Tibial nerve (tissue), 4 donors: Measurements from ENCODE around the gene ELMOD1.

Experiments used
- EP300 ChIP-seq, 2 donors: sonication (generic); formaldehyde crosslinking; IDR thresholded peaks; one replicate each; pipeline ENCODE4 v1.6.1; 2017; ENCODE audit warnings: antibody characterized with exemption in 2 of 2, mild to moderate bottlenecking in 1 of 2
- POLR2A ChIP-seq, 2 donors: fragments of 450-650 bp; IDR thresholded peaks; one replicate each; pipeline ENCODE4 v1.6.1; 2017; ENCODE audit warnings: antibody characterized with exemption in 2 of 2, mild to moderate bottlenecking in 2 of 2, moderate library complexity in 2 of 2
- TF ChIP-seq, protein P1 (sequence below), 5 experiments: fragments of 200-600 bp in 3 of 5; fragments of 450-650 bp in 2 of 5; sonication (generic) in 3 of 5; IDR thresholded peaks; one replicate each; pipeline ENCODE4 v1.5.1; 2016 to 2019; ENCODE audit warnings: antibody characterized with exemption in 5 of 5, mild to moderate bottlenecking in 3 of 5, moderate library complexity in 2 of 5

DNA sequence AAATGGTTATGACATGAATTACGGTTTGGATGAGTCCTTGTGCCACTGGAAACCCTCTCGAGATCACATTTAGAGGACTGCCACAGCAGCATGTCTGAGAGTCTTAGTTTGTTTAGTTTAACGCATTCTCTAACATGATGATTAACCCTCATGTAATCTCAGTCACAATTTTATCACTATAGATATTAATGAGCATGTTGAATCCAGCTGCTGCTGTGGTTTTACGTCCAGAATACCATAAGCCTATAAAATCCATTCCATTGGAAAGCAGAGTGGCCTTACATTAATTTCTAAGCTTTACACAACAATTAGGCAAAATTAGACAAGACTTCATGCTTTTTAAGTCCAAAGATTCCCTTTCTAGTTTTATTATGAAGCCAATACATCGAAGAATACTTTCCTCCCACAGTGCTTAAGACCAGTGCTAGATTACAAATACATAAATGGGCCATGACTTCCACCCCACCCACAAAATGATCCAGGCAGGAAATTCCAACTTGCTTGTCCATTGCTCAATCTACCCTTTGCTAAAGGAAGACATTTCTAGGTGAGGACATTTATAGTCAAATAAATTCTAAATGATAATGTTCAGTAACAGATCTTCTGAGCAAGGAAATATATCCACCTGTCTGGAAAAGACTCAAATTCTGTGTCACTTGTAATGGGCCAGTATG, 3.5 kb upstream of the ELMOD1 start:
- TF ChIP-seq, protein P1, sequence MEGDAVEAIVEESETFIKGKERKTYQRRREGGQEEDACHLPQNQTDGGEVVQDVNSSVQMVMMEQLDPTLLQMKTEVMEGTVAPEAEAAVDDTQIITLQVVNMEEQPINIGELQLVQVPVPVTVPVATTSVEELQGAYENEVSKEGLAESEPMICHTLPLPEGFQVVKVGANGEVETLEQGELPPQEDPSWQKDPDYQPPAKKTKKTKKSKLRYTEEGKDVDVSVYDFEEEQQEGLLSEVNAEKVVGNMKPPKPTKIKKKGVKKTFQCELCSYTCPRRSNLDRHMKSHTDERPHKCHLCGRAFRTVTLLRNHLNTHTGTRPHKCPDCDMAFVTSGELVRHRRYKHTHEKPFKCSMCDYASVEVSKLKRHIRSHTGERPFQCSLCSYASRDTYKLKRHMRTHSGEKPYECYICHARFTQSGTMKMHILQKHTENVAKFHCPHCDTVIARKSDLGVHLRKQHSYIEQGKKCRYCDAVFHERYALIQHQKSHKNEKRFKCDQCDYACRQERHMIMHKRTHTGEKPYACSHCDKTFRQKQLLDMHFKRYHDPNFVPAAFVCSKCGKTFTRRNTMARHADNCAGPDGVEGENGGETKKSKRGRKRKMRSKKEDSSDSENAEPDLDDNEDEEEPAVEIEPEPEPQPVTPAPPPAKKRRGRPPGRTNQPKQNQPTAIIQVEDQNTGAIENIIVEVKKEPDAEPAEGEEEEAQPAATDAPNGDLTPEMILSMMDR (IDR thresholded peaks at IDR 0.05): no peak
- TF ChIP-seq EP300 (IDR thresholded peaks at IDR 0.05) (no peak), POLR2A (IDR thresholded peaks at IDR 0.05) (no peak)
